Measurements from ENCODE around the gene STYXL1.

- TF ChIP-seq CTCF (IDR thresholded peaks at IDR 0.05) (no peak), ELF4 (CRISPR knock-in tag; IDR thresholded peaks at IDR 0.05; ENCODE audit: low read depth) (no peak), RELA (CRISPR knock-in tag; IDR thresholded peaks at IDR 0.05; ENCODE audit: borderline replicate concordance) (no peak), KAT7 (CRISPR knock-in tag; IDR thresholded peaks at IDR 0.05; ENCODE audit: borderline replicate concordance) (no peak), STAT6 (CRISPR knock-in tag; conservative IDR thresholded peaks at IDR 0.05; ENCODE audit: low read depth) (no peak), FOXJ3 (CRISPR knock-in tag; IDR thresholded peaks at IDR 0.05; ENCODE audit: borderline replicate concordance) (no peak)
Observed at GRCh38 chr7:76086070-76086469, 38.3 kb upstream of the STYXL1 start.

Data from WTC11 (cell line).